Panc1 (cell line): Measurements from ENCODE around the gene LENEP.

Experiments
- POLR2AphosphoS5 ChIP-seq: IDR thresholded peaks from 2 replicates; pipeline ENCODE4 v1.6.1; 2012; ENCODE audit warnings: mild to moderate bottlenecking, low read depth, low read length, moderate library complexity
- SIN3A ChIP-seq: IDR thresholded peaks from 2 replicates; pipeline ENCODE4 v1.6.1; 2012; ENCODE audit warnings: low read depth, mild to moderate bottlenecking, low read length, moderate library complexity, borderline replicate concordance; ENCODE audit not compliant: insufficient read depth
- TCF7L2 ChIP-seq: IDR thresholded peaks from 2 replicates; pipeline ENCODE4 v1.6.1; 2011; ENCODE audit warnings: mild to moderate bottlenecking, low read depth, low read length, inconsistent platforms
- TF ChIP-seq, protein P1 (sequence below), 2 experiments: IDR thresholded peaks; 2 replicates each; pipeline ENCODE4 v1.6.1; 2011 to 2012; ENCODE audit warnings: low read depth in 2 of 2, control low read depth in 1 of 2, low read length in 1 of 2, mild to moderate bottlenecking in 1 of 2, moderate library complexity in 1 of 2; ENCODE audit not compliant: insufficient read depth in 1 of 2
- TF ChIP-seq, protein P2 (sequence below): fragments of 450-650 bp; IDR thresholded peaks from 2 replicates; pipeline ENCODE4 v1.5.1; 2017; ENCODE audit warnings: mild to moderate bottlenecking

DNA sequence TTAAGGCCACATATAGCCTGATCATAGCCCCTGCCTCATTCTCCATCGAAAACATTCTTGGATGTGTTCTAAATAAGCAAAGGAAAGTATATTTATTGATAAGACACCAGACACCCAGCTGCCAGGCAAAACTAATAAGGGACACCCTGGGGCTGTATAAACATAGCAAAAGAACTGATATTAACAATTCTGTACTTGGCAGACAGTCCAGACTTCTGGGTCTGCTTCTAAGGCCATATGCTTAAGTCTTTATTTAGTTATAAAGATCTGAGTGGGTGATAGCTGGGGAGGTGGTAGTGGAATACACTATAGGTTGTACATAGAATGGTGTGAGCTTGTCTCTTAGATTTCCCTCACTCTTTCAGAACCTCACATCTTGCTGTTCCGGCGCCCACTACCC is 15.0 kb upstream of the LENEP start:
- TF ChIP-seq, protein P1, sequence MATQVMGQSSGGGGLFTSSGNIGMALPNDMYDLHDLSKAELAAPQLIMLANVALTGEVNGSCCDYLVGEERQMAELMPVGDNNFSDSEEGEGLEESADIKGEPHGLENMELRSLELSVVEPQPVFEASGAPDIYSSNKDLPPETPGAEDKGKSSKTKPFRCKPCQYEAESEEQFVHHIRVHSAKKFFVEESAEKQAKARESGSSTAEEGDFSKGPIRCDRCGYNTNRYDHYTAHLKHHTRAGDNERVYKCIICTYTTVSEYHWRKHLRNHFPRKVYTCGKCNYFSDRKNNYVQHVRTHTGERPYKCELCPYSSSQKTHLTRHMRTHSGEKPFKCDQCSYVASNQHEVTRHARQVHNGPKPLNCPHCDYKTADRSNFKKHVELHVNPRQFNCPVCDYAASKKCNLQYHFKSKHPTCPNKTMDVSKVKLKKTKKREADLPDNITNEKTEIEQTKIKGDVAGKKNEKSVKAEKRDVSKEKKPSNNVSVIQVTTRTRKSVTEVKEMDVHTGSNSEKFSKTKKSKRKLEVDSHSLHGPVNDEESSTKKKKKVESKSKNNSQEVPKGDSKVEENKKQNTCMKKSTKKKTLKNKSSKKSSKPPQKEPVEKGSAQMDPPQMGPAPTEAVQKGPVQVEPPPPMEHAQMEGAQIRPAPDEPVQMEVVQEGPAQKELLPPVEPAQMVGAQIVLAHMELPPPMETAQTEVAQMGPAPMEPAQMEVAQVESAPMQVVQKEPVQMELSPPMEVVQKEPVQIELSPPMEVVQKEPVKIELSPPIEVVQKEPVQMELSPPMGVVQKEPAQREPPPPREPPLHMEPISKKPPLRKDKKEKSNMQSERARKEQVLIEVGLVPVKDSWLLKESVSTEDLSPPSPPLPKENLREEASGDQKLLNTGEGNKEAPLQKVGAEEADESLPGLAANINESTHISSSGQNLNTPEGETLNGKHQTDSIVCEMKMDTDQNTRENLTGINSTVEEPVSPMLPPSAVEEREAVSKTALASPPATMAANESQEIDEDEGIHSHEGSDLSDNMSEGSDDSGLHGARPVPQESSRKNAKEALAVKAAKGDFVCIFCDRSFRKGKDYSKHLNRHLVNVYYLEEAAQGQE (IDR thresholded peaks at IDR 0.05; ENCODE audit: insufficient read depth in 1 of 2, low read depth in 2 of 2, low read length in 1 of 2) = no peak
- TF ChIP-seq, protein P2, sequence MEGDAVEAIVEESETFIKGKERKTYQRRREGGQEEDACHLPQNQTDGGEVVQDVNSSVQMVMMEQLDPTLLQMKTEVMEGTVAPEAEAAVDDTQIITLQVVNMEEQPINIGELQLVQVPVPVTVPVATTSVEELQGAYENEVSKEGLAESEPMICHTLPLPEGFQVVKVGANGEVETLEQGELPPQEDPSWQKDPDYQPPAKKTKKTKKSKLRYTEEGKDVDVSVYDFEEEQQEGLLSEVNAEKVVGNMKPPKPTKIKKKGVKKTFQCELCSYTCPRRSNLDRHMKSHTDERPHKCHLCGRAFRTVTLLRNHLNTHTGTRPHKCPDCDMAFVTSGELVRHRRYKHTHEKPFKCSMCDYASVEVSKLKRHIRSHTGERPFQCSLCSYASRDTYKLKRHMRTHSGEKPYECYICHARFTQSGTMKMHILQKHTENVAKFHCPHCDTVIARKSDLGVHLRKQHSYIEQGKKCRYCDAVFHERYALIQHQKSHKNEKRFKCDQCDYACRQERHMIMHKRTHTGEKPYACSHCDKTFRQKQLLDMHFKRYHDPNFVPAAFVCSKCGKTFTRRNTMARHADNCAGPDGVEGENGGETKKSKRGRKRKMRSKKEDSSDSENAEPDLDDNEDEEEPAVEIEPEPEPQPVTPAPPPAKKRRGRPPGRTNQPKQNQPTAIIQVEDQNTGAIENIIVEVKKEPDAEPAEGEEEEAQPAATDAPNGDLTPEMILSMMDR = no peak
- TF ChIP-seq POLR2AphosphoS5 = no peak
- no peak for TF ChIP-seq SIN3A
- TF ChIP-seq TCF7L2 = no peak
